ENCODE data around the gene STK39.
"Not testable (repeated sequence)": the region's sequence is repeated elsewhere in the genome, so short reads cannot be mapped to it uniquely, and the experiment has no call there.

The STK39 gene

GRCh38 chr2:168247341-168248261, at the start of gene STK39:
Gene STK39, minus strand, starts transcription at chr2:168247595. Its CDS starts 160 bp downstream, at chr2:168247435.
- DNase-seq, result peak; percentile 86

GRCh38 chr2:168295051-168295450, 47.7 kb upstream of the STK39 start:
- DNase-seq, result no peak

- DNase-seq, result no peak
Observed at GRCh38 chr2:168294409-168294808, 47.0 kb upstream of the STK39 start.

- no peak for DNase-seq
Observed at GRCh38 chr2:168293766-168294165, 46.4 kb upstream of the STK39 start.

- no peak for DNase-seq
Observed at GRCh38 chr2:168290391-168290790, 43.0 kb upstream of the STK39 start.

GRCh38 chr2:168289880-168290279, 42.5 kb upstream of the STK39 start:
- no peak for DNase-seq

GRCh38 chr2:168286535-168286934, 39.1 kb upstream of the STK39 start:
- no peak for DNase-seq

- no peak for DNase-seq
Observed at GRCh38 chr2:168278424-168278888, 31.1 kb upstream of the STK39 start.

- DNase-seq, result no peak
Observed at GRCh38 chr2:168277276-168277675, 29.9 kb upstream of the STK39 start.

GRCh38 chr2:168272225-168272624, 24.8 kb upstream of the STK39 start:
- no peak for DNase-seq

- not testable (repeated sequence) for DNase-seq
Observed at GRCh38 chr2:168262926-168263325, 15.5 kb upstream of the STK39 start.

- no peak for DNase-seq
Observed at GRCh38 chr2:168256448-168256847, 9.1 kb upstream of the STK39 start.

GRCh38 chr2:168255866-168256265, 8.5 kb upstream of the STK39 start:
- no peak for DNase-seq

- DNase-seq, result no peak
Observed at GRCh38 chr2:168255103-168255502, 7.7 kb upstream of the STK39 start.

GRCh38 chr2:168254158-168254935, 7.0 kb upstream of the STK39 start:
- no peak for DNase-seq

GRCh38 chr2:168253379-168253778, 6.0 kb upstream of the STK39 start:
- no peak for DNase-seq

GRCh38 chr2:168252976-168253375, 5.6 kb upstream of the STK39 start:
- DNase-seq, result no peak

- DNase-seq, result peak; percentile 84
Observed at GRCh38 chr2:168246483-168247340, 683 bp downstream of the STK39 start.

GRCh38 chr2:168246072-168246482, 1.3 kb downstream of the STK39 start:
- DNase-seq, result no peak

- no peak for DNase-seq
Observed at GRCh38 chr2:168245074-168245825, 2.1 kb downstream of the STK39 start.

GRCh38 chr2:168244318-168244717, 3.1 kb downstream of the STK39 start:
- no peak for DNase-seq

GRCh38 chr2:168243061-168243460, 4.3 kb downstream of the STK39 start:
- no peak for DNase-seq

Data from retina (tissue), 1 donor.